ENCODE results near the gene EME2. TPM values are rescaled to one million over a fixed set of nuclear protein-coding genes. Genes with fewer than 3 reads are reported as not detected.

EME2 gene
- total RNA-seq, 1 experiment from 2014 or later, result 36.3 TPM

DNA sequence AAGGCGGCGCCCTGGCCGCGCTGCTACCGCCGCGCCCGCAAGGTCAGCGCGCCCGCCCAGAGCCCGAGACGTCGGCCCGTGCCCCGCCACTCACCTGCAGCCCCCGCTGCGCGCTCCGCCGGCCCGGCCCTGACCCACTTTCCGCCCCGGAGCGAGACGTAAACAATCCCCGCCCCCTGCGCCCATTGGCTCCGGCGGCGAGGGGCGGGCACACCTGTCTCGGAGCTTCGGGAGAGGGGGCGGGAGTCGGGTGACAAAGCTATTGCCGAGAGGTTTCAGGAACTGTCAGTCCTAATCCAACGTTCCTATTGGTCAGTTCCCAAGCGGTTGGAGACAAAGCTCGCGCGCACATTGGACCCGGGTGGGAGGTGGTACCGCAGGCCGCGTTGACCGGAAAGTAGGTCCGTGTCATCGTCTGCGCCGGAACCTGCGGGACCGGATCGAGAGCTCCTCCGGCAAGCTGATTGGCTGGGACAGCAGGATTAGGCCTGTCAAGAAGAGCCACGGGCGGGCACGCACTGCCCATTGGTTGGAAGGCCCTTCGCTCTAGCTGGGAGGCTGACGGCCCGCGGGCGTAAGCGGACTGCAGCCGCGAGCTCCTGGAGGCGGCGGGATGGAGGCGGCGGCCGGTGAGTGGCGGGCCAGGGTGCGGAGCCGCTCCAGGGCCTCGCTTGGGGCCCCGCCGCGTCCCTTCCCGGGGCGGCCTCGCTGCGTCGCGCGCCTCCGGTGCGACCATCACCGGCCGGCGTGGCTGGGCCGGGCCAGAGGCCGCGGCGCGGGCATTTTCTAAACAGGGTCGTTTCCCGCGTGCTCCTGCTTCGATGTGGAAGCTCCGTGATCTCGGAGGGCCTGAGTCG is 10.0 kb downstream of the EME2 start, which contains the start of the genes NUBP2 and SPSB3 (continued):
- TF ChIP-seq, protein P1, sequence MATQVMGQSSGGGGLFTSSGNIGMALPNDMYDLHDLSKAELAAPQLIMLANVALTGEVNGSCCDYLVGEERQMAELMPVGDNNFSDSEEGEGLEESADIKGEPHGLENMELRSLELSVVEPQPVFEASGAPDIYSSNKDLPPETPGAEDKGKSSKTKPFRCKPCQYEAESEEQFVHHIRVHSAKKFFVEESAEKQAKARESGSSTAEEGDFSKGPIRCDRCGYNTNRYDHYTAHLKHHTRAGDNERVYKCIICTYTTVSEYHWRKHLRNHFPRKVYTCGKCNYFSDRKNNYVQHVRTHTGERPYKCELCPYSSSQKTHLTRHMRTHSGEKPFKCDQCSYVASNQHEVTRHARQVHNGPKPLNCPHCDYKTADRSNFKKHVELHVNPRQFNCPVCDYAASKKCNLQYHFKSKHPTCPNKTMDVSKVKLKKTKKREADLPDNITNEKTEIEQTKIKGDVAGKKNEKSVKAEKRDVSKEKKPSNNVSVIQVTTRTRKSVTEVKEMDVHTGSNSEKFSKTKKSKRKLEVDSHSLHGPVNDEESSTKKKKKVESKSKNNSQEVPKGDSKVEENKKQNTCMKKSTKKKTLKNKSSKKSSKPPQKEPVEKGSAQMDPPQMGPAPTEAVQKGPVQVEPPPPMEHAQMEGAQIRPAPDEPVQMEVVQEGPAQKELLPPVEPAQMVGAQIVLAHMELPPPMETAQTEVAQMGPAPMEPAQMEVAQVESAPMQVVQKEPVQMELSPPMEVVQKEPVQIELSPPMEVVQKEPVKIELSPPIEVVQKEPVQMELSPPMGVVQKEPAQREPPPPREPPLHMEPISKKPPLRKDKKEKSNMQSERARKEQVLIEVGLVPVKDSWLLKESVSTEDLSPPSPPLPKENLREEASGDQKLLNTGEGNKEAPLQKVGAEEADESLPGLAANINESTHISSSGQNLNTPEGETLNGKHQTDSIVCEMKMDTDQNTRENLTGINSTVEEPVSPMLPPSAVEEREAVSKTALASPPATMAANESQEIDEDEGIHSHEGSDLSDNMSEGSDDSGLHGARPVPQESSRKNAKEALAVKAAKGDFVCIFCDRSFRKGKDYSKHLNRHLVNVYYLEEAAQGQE (IDR thresholded peaks at IDR 0.05; ENCODE audit: low read depth), result no peak

DNA sequence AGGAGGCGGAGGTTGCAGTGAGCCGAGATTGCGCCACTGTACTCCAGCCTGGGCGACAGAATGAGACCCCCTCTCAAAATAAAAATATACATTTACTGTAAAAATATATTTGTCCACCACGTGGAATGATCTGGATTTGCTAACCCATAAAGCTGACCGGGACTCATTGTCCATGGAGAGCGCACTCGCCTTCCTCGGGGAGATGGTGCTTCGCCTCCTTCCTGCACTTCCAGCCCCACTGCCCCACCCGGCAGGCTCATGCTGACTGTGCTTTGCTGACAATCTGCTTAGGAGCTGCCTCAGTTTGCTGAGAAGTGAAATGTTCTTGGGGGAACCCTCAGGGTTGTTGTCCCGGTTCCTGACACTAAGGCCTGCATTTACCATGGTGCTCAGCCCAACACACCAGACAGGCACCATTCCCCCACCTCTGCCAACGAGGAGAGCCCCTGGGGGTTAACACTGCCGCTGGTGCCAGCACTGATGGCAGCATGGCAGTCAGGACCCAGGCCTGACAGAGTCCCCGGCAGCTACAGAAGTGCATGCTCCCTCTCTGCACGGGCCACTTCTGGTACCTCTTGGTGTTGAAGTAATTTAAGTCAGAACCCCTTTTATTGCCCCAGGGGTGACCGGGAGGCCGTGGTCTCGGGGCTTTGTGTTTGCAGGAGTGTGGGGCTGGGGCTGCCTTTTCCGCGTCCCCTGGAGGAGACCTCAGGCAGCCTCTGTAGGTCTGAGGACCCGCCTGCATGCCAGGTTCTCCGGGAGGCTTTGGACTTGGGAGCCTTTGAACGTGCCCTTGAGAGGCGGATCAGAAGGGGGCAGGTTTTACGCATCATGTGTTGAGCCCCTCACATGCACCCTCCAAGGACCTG is 12.6 kb downstream of the EME2 start:
- no peak overlapping the region for H3K27ac ChIP-seq (ENCODE audit: low read depth, low read length)
- no peaks in the 10 kb centered on the region for H3K27me3 ChIP-seq (ENCODE audit: insufficient read depth, low read length)
- no peak for DNase-seq (ENCODE audit: low read depth, low spot score)
- peaks cover 0 to 5% of the 10 kb centered on the region in 2 experiments; a peak in 2 of 4 replicates for H3K36me3 ChIP-seq (ENCODE audit: control insufficient read depth in 1 of 2, insufficient read depth in 2 of 2, low read length in 2 of 2)
- no peak overlapping the region for H2AFZ ChIP-seq (ENCODE audit: low read depth, low read length, poor library complexity, severe bottlenecking)
- peaks cover 0 to 22% of the 10 kb centered on the region in 2 experiments; a peak in 3 of 4 replicates for H3K4me1 ChIP-seq (ENCODE audit: control insufficient read depth in 1 of 2, insufficient read depth in 2 of 2, low read length in 2 of 2)
- TSS peak; percentile 9 for BruUV-seq (replicated peaks)
- no peak overlapping the region for H3K4me3 ChIP-seq (replicated peaks in 1 of 2; ENCODE audit: low read depth in 1 of 2, low read length in 2 of 2)
- H3K9me3 ChIP-seq (ENCODE audit: control insufficient read depth in 1 of 2, insufficient read depth in 1 of 2, low read depth in 1 of 2, low read length in 2 of 2), result no peaks in the 10 kb centered on the region
- no peaks in the 10 kb centered on the region for H4K20me1 ChIP-seq (ENCODE audit: insufficient read depth)
- peaks cover 53% of the 10 kb centered on the region for H3K79me2 ChIP-seq (ENCODE audit: insufficient read depth, low read length)
- no peak overlapping the region for H3K4me2 ChIP-seq (ENCODE audit: low read length)
- ATAC-seq, result no peak
- CTCF ChIA-PET, result no interaction called here
- intact Hi-C loops (cut with micrococcal nuclease), result no loop called here
- RAD21 ChIA-PET (ENCODE audit: low non-redundant PET in 1 of 2, low total read pairs in 2 of 2, uncharacterized antibody in 2 of 2, unreplicated experiment in 2 of 2), result no interaction called here
- H3K9me2 ChIP-seq (ENCODE audit: insufficient read depth), result no peaks in the 10 kb centered on the region
- H3K9ac ChIP-seq (ENCODE audit: low read length), result no peak overlapping the region
- POLR2A ChIA-PET, result no interaction called here
- TF ChIP-seq SRF (IDR thresholded peaks at IDR 0.05; ENCODE audit: low read depth) (no peak), POLR2AphosphoS5 (IDR thresholded peaks at IDR 0.05; ENCODE audit: low read depth, low read length) (no peak), TCF7L2 (IDR thresholded peaks at IDR 0.05; ENCODE audit: borderline replicate concordance, extremely low read depth, insufficient read depth, insufficient read length) (no peak), ZFX (IDR thresholded peaks at IDR 0.05) (no peak), ELF1 (IDR thresholded peaks at IDR 0.05; ENCODE audit: borderline replicate concordance, low read depth) (no peak), JUND (IDR thresholded peaks at IDR 0.05) (no peak), EZH2 (IDR thresholded peaks at IDR 0.05) (no peak), CEBPB (IDR thresholded peaks at IDR 0.05; ENCODE audit: low read depth) (no peak), FOSL1 (IDR thresholded peaks at IDR 0.05; ENCODE audit: low read depth) (no peak), YY1 (IDR thresholded peaks at IDR 0.05; ENCODE audit: extremely low read depth, insufficient replicate concordance, low read depth, low read length) (no peak), RAD21 (IDR thresholded peaks at IDR 0.05; ENCODE audit: low read depth) (no peak), EGR1 (IDR thresholded peaks at IDR 0.05; ENCODE audit: low read depth) (no peak), CBX3 (IDR thresholded peaks at IDR 0.05; ENCODE audit: low read depth) (no peak), EZH2phosphoT487 (IDR thresholded peaks at IDR 0.05; ENCODE audit: borderline replicate concordance) (no peak)
- TF ChIP-seq, protein P2, sequence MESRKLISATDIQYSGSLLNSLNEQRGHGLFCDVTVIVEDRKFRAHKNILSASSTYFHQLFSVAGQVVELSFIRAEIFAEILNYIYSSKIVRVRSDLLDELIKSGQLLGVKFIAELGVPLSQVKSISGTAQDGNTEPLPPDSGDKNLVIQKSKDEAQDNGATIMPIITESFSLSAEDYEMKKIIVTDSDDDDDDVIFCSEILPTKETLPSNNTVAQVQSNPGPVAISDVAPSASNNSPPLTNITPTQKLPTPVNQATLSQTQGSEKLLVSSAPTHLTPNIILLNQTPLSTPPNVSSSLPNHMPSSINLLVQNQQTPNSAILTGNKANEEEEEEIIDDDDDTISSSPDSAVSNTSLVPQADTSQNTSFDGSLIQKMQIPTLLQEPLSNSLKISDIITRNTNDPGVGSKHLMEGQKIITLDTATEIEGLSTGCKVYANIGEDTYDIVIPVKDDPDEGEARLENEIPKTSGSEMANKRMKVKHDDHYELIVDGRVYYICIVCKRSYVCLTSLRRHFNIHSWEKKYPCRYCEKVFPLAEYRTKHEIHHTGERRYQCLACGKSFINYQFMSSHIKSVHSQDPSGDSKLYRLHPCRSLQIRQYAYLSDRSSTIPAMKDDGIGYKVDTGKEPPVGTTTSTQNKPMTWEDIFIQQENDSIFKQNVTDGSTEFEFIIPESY (IDR thresholded peaks at IDR 0.05; ENCODE audit: extremely low read depth, insufficient replicate concordance, low read length), result no peak
